ENCODE measurements around the gene TTLL12.

The TTLL12 gene

DNA sequence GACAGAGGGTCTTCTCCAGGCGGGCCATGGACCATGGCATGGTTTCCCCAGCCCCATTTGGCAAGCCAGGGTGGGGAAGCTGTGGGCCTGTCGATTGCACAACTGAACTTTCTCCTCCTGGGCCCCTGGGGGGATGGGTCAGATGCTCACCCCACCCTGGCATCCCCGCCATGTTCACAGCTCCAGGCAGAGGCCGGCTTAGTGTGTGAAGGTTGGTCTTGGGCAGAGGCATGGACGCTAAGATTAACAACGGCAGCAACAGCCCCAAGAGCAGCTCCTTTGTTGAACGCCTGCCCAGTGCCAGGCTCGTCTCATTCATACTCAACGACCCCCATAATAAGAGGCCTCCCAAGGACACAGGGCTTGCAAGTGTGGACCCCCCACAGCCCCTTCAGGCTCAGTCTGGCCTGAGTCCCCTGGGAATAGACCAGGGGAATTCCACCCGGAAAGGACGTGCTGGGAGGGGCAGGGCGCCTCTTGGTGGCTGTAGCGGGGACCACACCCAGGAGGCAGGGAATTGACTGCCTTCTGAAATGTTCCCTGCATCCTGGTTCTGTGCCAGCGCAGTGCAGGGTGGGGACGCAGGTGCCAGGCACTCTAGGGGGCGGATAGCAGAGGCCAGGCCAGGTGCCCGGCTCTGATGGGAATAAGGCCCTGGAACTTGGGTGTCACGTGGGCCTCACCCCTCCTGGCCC lies 27.3 kb downstream of the TTLL12 start:
- TF ChIP-seq, protein P1, sequence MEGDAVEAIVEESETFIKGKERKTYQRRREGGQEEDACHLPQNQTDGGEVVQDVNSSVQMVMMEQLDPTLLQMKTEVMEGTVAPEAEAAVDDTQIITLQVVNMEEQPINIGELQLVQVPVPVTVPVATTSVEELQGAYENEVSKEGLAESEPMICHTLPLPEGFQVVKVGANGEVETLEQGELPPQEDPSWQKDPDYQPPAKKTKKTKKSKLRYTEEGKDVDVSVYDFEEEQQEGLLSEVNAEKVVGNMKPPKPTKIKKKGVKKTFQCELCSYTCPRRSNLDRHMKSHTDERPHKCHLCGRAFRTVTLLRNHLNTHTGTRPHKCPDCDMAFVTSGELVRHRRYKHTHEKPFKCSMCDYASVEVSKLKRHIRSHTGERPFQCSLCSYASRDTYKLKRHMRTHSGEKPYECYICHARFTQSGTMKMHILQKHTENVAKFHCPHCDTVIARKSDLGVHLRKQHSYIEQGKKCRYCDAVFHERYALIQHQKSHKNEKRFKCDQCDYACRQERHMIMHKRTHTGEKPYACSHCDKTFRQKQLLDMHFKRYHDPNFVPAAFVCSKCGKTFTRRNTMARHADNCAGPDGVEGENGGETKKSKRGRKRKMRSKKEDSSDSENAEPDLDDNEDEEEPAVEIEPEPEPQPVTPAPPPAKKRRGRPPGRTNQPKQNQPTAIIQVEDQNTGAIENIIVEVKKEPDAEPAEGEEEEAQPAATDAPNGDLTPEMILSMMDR (IDR thresholded peaks at IDR 0.05; ENCODE audit: low read depth, low read length, poor library complexity, severe bottlenecking) = peak; percentile 47
- TF ChIP-seq EZH2phosphoT487 (IDR thresholded peaks at IDR 0.05; ENCODE audit: borderline replicate concordance, low read length) = no peak
- no peak overlapping the region for H3K4me3 ChIP-seq (ENCODE audit: low read length)
- no peaks in the 10 kb centered on the region for H4K20me1 ChIP-seq (ENCODE audit: control insufficient read depth, insufficient read depth, low read depth, low read length)
- H3K27me3 ChIP-seq (ENCODE audit: control insufficient read depth, low read length) = peaks cover 14% of the 10 kb centered on the region
- no peaks in the 10 kb centered on the region for H3F3A ChIP-seq (ENCODE audit: control insufficient read depth, insufficient read depth)
- H3K9me2 ChIP-seq (replicated peaks; ENCODE audit: control insufficient read depth, low read length) = no peaks in the 10 kb centered on the region
- H3K4me2 ChIP-seq (ENCODE audit: low read length) = no peak overlapping the region
- no peaks in the 10 kb centered on the region for H3K9me3 ChIP-seq (ENCODE audit: control insufficient read depth, insufficient read depth, low read length)
- no peaks in the 10 kb centered on the region for H3K36me3 ChIP-seq (ENCODE audit: control insufficient read depth, low read length)
- peaks cover 10% of the 10 kb centered on the region for H3K4me1 ChIP-seq (ENCODE audit: control insufficient read depth, low read length)
- H3K79me2 ChIP-seq (ENCODE audit: control insufficient read depth, low read length) = no peaks in the 10 kb centered on the region
- H3K27ac ChIP-seq (ENCODE audit: low read depth, low read length) = no peak overlapping the region

DNA sequence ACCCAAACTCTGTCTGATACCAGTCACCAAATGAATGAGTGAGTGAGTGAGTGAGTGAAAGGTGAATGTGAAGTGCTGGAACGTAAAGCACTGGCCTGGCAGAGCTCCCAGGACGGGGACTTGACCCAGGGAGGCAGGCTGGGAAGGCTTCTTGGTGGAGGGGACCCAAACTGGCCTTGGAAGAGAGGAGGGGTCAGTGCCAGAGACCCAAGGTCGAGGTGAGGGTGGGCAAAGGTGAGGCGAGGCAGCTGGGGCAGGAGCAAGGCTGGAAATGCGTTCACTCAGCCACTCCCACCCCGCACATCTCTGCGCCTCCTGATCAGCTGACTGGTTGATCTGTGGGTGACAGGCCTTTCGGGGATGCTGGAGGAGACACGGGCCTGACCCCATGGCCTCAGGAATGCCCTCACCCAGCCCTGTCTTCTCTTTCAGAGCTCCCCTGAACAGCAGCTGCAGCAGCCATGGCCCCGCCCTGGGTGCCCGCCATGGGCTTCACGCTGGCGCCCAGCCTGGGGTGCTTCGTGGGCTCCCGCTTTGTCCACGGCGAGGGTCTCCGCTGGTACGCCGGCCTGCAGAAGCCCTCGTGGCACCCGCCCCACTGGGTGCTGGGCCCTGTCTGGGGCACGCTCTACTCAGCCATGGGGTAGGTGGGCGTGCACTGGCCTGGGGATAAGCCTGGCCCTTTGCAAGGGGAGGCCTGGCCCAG lies 28.0 kb downstream of the TTLL12 start:
- Histone ChIP-seq H3K4me2 (ENCODE audit: low read length) (no peak overlapping the region), H3F3A (ENCODE audit: control insufficient read depth, insufficient read depth) (no peaks in the 10 kb centered on the region; the same call in 1 of the 2 replicates), H3K4me1 (ENCODE audit: control insufficient read depth, low read length) (peaks cover 8% of the 10 kb centered on the region), H3K9me2 (replicated peaks; ENCODE audit: control insufficient read depth, low read length) (no peaks in the 10 kb centered on the region), H3K36me3 (ENCODE audit: control insufficient read depth, low read length) (no peaks in the 10 kb centered on the region), H3K4me3 (ENCODE audit: low read length) (no peak overlapping the region), H3K79me2 (ENCODE audit: control insufficient read depth, low read length) (no peaks in the 10 kb centered on the region), H3K27ac (ENCODE audit: low read depth, low read length) (no peak overlapping the region), H3K9me3 (ENCODE audit: control insufficient read depth, insufficient read depth, low read length) (no peaks in the 10 kb centered on the region), H4K20me1 (ENCODE audit: control insufficient read depth, insufficient read depth, low read depth, low read length) (no peaks in the 10 kb centered on the region), H3K27me3 (ENCODE audit: control insufficient read depth, low read length) (peaks cover 7% of the 10 kb centered on the region)
- no peak for TF ChIP-seq EZH2phosphoT487 (IDR thresholded peaks at IDR 0.05; ENCODE audit: borderline replicate concordance, low read length)
- TF ChIP-seq, protein P1 (IDR thresholded peaks at IDR 0.05; ENCODE audit: low read depth, low read length, poor library complexity, severe bottlenecking) = no peak

DNA sequence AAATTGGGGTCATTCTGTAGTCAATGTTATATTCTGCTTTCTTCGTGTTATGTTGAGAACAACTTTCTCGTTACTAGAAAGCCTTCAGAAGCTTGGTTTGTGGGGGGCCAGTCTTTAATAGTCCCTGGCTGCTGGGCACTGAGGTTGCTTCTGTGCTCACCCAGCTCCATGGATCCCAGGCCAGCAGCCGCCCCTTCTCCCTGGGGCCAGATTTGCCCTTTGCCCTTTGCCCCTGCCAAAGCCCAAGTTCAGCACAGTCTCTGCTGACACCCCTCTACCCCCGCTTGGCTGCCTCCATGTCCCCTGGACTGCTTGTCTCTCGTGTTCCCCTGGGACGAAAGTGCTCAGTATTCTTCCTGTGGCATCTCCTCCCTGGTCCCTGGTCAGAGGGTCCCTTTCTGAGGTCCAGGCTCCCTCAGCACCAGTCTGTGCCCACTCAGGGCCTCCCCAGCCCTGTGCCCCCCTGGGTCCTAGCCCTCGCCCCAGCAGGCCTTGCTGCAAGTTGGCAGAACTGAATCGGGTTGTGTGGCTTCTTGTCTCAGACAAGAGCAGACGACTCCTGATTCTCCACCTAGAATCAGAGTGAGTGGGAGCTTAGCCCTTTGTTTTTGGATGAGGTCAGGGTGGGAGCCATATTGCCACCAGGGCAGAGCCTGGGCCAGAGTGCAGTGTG lies 28.9 kb downstream of the TTLL12 start:
- H3K4me3 ChIP-seq (ENCODE audit: low read length) = no peak overlapping the region
- H4K20me1 ChIP-seq (ENCODE audit: control insufficient read depth, insufficient read depth, low read depth, low read length) = no peaks in the 10 kb centered on the region
- H3K27me3 ChIP-seq (ENCODE audit: control insufficient read depth, low read length) = no peaks in the 10 kb centered on the region
- H3K9me3 ChIP-seq (ENCODE audit: control insufficient read depth, insufficient read depth, low read length) = no peaks in the 10 kb centered on the region
- H3K36me3 ChIP-seq (ENCODE audit: control insufficient read depth, low read length) = no peaks in the 10 kb centered on the region
- no peak overlapping the region for H3K4me2 ChIP-seq (ENCODE audit: low read length)
- TF ChIP-seq, protein P1 (IDR thresholded peaks at IDR 0.05; ENCODE audit: low read depth, low read length, poor library complexity, severe bottlenecking) = no peak
- TF ChIP-seq EZH2phosphoT487 (IDR thresholded peaks at IDR 0.05; ENCODE audit: borderline replicate concordance, low read length) = no peak
- H3K4me1 ChIP-seq (ENCODE audit: control insufficient read depth, low read length) = peaks cover 9% of the 10 kb centered on the region
- H3K9me2 ChIP-seq (replicated peaks; ENCODE audit: control insufficient read depth, low read length) = no peaks in the 10 kb centered on the region
- H3F3A ChIP-seq (ENCODE audit: control insufficient read depth, insufficient read depth) = no peaks in the 10 kb centered on the region; the same call in 1 of the 2 replicates
- no peaks in the 10 kb centered on the region for H3K79me2 ChIP-seq (ENCODE audit: control insufficient read depth, low read length)
- no peak overlapping the region for H3K27ac ChIP-seq (ENCODE audit: low read depth, low read length)
